ENCODE measurements around the gene BPIFB6. TPM values are rescaled to one million over a fixed set of nuclear protein-coding genes. Genes with fewer than 3 reads are reported as not detected.

Gene BPIFB6
- total and polyA plus RNA-seq, 3 experiments from 2014 or later, result not detected

GRCh38 chr20:33023439-33024242 lies 7.8 kb upstream of the BPIFB6 start:
- Histone ChIP-seq H3K4me1 (ENCODE audit: insufficient read depth, low read length) (no peaks in the 10 kb centered on the region), H3K27me3 (ENCODE audit: insufficient read depth, low read length, poor library complexity, severe bottlenecking) (no peaks in the 10 kb centered on the region), H3K4me3 (ENCODE audit: low read length) (no peak overlapping the region), H3K27ac (ENCODE audit: low read depth, low read length) (no peak overlapping the region), H3K9me3 (ENCODE audit: low read length) (no peaks in the 10 kb centered on the region), H3K36me3 (ENCODE audit: insufficient read depth, low read length) (no peaks in the 10 kb centered on the region)
- Mint-ChIP-seq H3K4me3 (no peak overlapping the region), H3K36me3 (no peaks in the 10 kb centered on the region), H3K27ac (no peak overlapping the region), H3K27me3 (no peaks in the 10 kb centered on the region), H3K9me3 (no peaks in the 10 kb centered on the region), H3K4me1 (no peaks in the 10 kb centered on the region)
- POLR2A ChIA-PET, result no interaction called here
- no peak for DNase-seq
- CTCF ChIA-PET, result no interaction called here

GRCh38 chr20:33024243-33024560 lies 7.2 kb upstream of the BPIFB6 start:
- no peaks in the 10 kb centered on the region for H3K36me3 ChIP-seq (ENCODE audit: insufficient read depth, low read length)
- ChIA-PET POLR2A (no interaction called here), CTCF (no interaction called here)
- DNase-seq, result no peak
- no peak overlapping the region for H3K4me3 Mint-ChIP-seq
- H3K36me3 Mint-ChIP-seq, result no peaks in the 10 kb centered on the region
- no peak overlapping the region for H3K27ac Mint-ChIP-seq
- H3K4me3 ChIP-seq (ENCODE audit: low read length), result no peak overlapping the region
- H3K9me3 ChIP-seq (ENCODE audit: low read length), result no peaks in the 10 kb centered on the region
- no peaks in the 10 kb centered on the region for H3K4me1 ChIP-seq (ENCODE audit: insufficient read depth, low read length)
- H3K4me1 Mint-ChIP-seq, result no peaks in the 10 kb centered on the region
- no peak overlapping the region for H3K27ac ChIP-seq (ENCODE audit: low read depth, low read length)
- H3K27me3 Mint-ChIP-seq, result no peaks in the 10 kb centered on the region
- no peaks in the 10 kb centered on the region for H3K9me3 Mint-ChIP-seq
- no peaks in the 10 kb centered on the region for H3K27me3 ChIP-seq (ENCODE audit: insufficient read depth, low read length, poor library complexity, severe bottlenecking)

- DNase-seq, result no peak
- Histone ChIP-seq H3K4me3 (ENCODE audit: low read length) (no peak overlapping the region), H3K9me3 (ENCODE audit: low read length) (no peaks in the 10 kb centered on the region), H3K27me3 (ENCODE audit: insufficient read depth, low read length, poor library complexity, severe bottlenecking) (no peaks in the 10 kb centered on the region), H3K4me1 (ENCODE audit: insufficient read depth, low read length) (no peaks in the 10 kb centered on the region), H3K36me3 (ENCODE audit: insufficient read depth, low read length) (no peaks in the 10 kb centered on the region), H3K27ac (ENCODE audit: low read depth, low read length) (no peak overlapping the region)
- H3K36me3 Mint-ChIP-seq, result no peaks in the 10 kb centered on the region
- no peaks in the 10 kb centered on the region for H3K4me1 Mint-ChIP-seq
- no peaks in the 10 kb centered on the region for H3K9me3 Mint-ChIP-seq
- no peak overlapping the region for H3K27ac Mint-ChIP-seq
- H3K4me3 Mint-ChIP-seq, result no peak overlapping the region
- ChIA-PET POLR2A (no interaction called here), CTCF (no interaction called here)
- H3K27me3 Mint-ChIP-seq, result no peaks in the 10 kb centered on the region
Observed at GRCh38 chr20:33024609-33025317, 6.7 kb upstream of the BPIFB6 start.

- no peak overlapping the region for H3K4me3 Mint-ChIP-seq
- no peaks in the 10 kb centered on the region for H3K4me1 ChIP-seq (ENCODE audit: insufficient read depth, low read length)
- CTCF ChIA-PET, result no interaction called here
- H3K9me3 Mint-ChIP-seq, result no peaks in the 10 kb centered on the region
- no peak overlapping the region for H3K27ac Mint-ChIP-seq
- H3K27ac ChIP-seq (ENCODE audit: low read depth, low read length), result no peak overlapping the region
- no peaks in the 10 kb centered on the region for H3K27me3 Mint-ChIP-seq
- no peaks in the 10 kb centered on the region for H3K36me3 ChIP-seq (ENCODE audit: insufficient read depth, low read length)
- H3K4me3 ChIP-seq (ENCODE audit: low read length), result no peak overlapping the region
- H3K9me3 ChIP-seq (ENCODE audit: low read length), result no peaks in the 10 kb centered on the region
- H3K27me3 ChIP-seq (ENCODE audit: insufficient read depth, low read length, poor library complexity, severe bottlenecking), result no peaks in the 10 kb centered on the region
- no peak for DNase-seq
- POLR2A ChIA-PET, result no interaction called here
- no peaks in the 10 kb centered on the region for H3K36me3 Mint-ChIP-seq
- no peaks in the 10 kb centered on the region for H3K4me1 Mint-ChIP-seq
Observed at GRCh38 chr20:33025318-33025876, 6.1 kb upstream of the BPIFB6 start.

- Histone ChIP-seq H3K27me3 (ENCODE audit: insufficient read depth, low read length, poor library complexity, severe bottlenecking) (no peaks in the 10 kb centered on the region), H3K27ac (ENCODE audit: low read depth, low read length) (no peak overlapping the region), H3K36me3 (ENCODE audit: insufficient read depth, low read length) (no peaks in the 10 kb centered on the region), H3K4me3 (ENCODE audit: low read length) (no peak overlapping the region), H3K9me3 (ENCODE audit: low read length) (no peaks in the 10 kb centered on the region), H3K4me1 (ENCODE audit: insufficient read depth, low read length) (no peaks in the 10 kb centered on the region)
- Mint-ChIP-seq H3K4me1 (no peaks in the 10 kb centered on the region), H3K27ac (no peak overlapping the region), H3K4me3 (no peak overlapping the region), H3K36me3 (no peaks in the 10 kb centered on the region), H3K9me3 (no peaks in the 10 kb centered on the region), H3K27me3 (no peaks in the 10 kb centered on the region)
- CTCF ChIA-PET, result no interaction called here
- POLR2A ChIA-PET, result no interaction called here
- no peak for DNase-seq
Observed at GRCh38 chr20:33026072-33026778, 5.2 kb upstream of the BPIFB6 start.

- Mint-ChIP-seq H3K36me3 (no peaks in the 10 kb centered on the region), H3K9me3 (no peaks in the 10 kb centered on the region), H3K27ac (no peak overlapping the region), H3K27me3 (no peaks in the 10 kb centered on the region), H3K4me3 (no peak overlapping the region), H3K4me1 (no peaks in the 10 kb centered on the region)
- no peak overlapping the region for H3K27ac ChIP-seq (ENCODE audit: low read depth, low read length)
- H3K9me3 ChIP-seq (ENCODE audit: low read length), result no peaks in the 10 kb centered on the region
- ChIA-PET CTCF (no interaction called here), POLR2A (no interaction called here)
- no peaks in the 10 kb centered on the region for H3K4me1 ChIP-seq (ENCODE audit: insufficient read depth, low read length)
- H3K27me3 ChIP-seq (ENCODE audit: insufficient read depth, low read length, poor library complexity, severe bottlenecking), result no peaks in the 10 kb centered on the region
- H3K4me3 ChIP-seq (ENCODE audit: low read length), result no peak overlapping the region
- no peak for DNase-seq
- H3K36me3 ChIP-seq (ENCODE audit: insufficient read depth, low read length), result no peaks in the 10 kb centered on the region
Observed at GRCh38 chr20:33026779-33027759, 4.4 kb upstream of the BPIFB6 start.

GRCh38 chr20:33027769-33028751 lies 3.4 kb upstream of the BPIFB6 start:
- H3K27ac Mint-ChIP-seq, result peak overlapping the region in 1 of 8 donors; percentile 6
- peaks cover 0 to 3% (median 0%) of the 10 kb centered on the region in 3 donors for H3K36me3 Mint-ChIP-seq
- no peaks in the 10 kb centered on the region for H3K27me3 ChIP-seq (ENCODE audit: insufficient read depth, low read length, poor library complexity, severe bottlenecking)
- H3K27ac ChIP-seq (ENCODE audit: low read depth, low read length), result no peak overlapping the region
- H3K9me3 ChIP-seq (ENCODE audit: low read length), result no peaks in the 10 kb centered on the region
- H3K4me1 Mint-ChIP-seq, result no peaks in the 10 kb centered on the region
- H3K9me3 Mint-ChIP-seq, result peaks cover 0 to 2% (median 0%) of the 10 kb centered on the region in 5 donors
- H3K4me1 ChIP-seq (ENCODE audit: insufficient read depth, low read length), result no peaks in the 10 kb centered on the region
- no peaks in the 10 kb centered on the region for H3K36me3 ChIP-seq (ENCODE audit: insufficient read depth, low read length)
- DNase-seq, result no peak
- CTCF ChIA-PET, result no interaction called here
- peaks cover 0 to 4% of the 10 kb centered on the region in 2 donors for H3K27me3 Mint-ChIP-seq
- POLR2A ChIA-PET, result no interaction called here
- no peak overlapping the region for H3K4me3 ChIP-seq (ENCODE audit: low read length)
- H3K4me3 Mint-ChIP-seq, result no peak overlapping the region
